Bronchial epithelial cell (primary cell): ENCODE results near the gene ANKRD13D. TPM values are rescaled to one million over a fixed set of nuclear protein-coding genes. Genes with fewer than 3 reads are reported as not detected.

Experiments
- DNase-seq: peaks from one replicate; pipeline ENCODE4 v3.0.0-alpha.2; 2010; ENCODE audit warnings: low read depth
- FAIRE-seq: peaks from 2 replicates; lab custom pipeline; 2011; peaks lifted over from hg19 to GRCh38; lab: Jason Lieb, UNC
- H3K27me3 ChIP-seq: 2 replicates; pipeline ENCODE4 v1.5.1; 2011; ENCODE audit warnings: low read length; ENCODE audit not compliant: control insufficient read depth, insufficient read depth
- H3K36me3 ChIP-seq: 2 replicates; pipeline ENCODE4 v1.5.1; 2011; ENCODE audit warnings: low read length; ENCODE audit not compliant: control insufficient read depth, insufficient read depth
- H3K4me3 ChIP-seq: 2 replicates; pipeline ENCODE4 v1.5.1; 2011; ENCODE audit warnings: mild to moderate bottlenecking, low read depth, low read length, control low read depth
- total RNA-seq: library from RNA; depleted of rRNA; stranded (reverse); fragments of >200 nt; gene quantifications from 2 replicates; pipeline ENCODE4 v1.2.1, GENCODE V29; 2014
- TF ChIP-seq, protein P1 (sequence below): IDR thresholded peaks from 2 replicates; pipeline ENCODE4 v1.5.1; 2011; ENCODE audit warnings: mild to moderate bottlenecking, moderate library complexity, low read length, control low read depth, inconsistent platforms; ENCODE audit not compliant: insufficient read depth, severe bottlenecking

Gene ANKRD13D
- total RNA-seq, 1 donor from 2014 or later = 22.4 TPM

DNA sequence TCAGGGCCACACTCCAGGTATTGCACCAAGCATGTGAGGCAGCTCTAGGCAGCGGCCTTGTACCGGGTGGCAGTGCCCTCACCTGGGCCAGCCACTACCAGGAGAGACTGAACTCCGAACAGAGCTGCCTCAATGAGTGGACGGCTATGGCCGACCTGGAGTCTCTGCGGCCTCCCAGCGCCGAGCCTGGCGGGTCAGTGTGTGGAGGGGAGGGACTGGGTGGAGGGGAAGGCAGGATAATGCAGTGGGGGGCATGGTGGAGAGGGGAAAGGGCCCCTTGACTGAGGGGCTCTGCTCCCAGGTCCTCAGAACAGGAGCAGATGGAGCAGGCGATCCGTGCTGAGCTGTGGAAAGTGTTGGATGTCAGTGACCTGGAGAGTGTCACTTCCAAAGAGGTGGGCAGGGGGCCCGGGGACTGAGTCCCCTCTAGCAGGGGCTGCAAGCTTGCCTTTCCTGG lies 18.5 kb downstream of the ANKRD13D start:
- no peaks in the 10 kb centered on the region for H3K27me3 ChIP-seq
- H3K4me3 ChIP-seq = no peak overlapping the region
- TF ChIP-seq, protein P1, sequence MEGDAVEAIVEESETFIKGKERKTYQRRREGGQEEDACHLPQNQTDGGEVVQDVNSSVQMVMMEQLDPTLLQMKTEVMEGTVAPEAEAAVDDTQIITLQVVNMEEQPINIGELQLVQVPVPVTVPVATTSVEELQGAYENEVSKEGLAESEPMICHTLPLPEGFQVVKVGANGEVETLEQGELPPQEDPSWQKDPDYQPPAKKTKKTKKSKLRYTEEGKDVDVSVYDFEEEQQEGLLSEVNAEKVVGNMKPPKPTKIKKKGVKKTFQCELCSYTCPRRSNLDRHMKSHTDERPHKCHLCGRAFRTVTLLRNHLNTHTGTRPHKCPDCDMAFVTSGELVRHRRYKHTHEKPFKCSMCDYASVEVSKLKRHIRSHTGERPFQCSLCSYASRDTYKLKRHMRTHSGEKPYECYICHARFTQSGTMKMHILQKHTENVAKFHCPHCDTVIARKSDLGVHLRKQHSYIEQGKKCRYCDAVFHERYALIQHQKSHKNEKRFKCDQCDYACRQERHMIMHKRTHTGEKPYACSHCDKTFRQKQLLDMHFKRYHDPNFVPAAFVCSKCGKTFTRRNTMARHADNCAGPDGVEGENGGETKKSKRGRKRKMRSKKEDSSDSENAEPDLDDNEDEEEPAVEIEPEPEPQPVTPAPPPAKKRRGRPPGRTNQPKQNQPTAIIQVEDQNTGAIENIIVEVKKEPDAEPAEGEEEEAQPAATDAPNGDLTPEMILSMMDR = no peak
- peaks cover 37% of the 10 kb centered on the region for H3K36me3 ChIP-seq
- no peak for DNase-seq
- no peak for FAIRE-seq

DNA sequence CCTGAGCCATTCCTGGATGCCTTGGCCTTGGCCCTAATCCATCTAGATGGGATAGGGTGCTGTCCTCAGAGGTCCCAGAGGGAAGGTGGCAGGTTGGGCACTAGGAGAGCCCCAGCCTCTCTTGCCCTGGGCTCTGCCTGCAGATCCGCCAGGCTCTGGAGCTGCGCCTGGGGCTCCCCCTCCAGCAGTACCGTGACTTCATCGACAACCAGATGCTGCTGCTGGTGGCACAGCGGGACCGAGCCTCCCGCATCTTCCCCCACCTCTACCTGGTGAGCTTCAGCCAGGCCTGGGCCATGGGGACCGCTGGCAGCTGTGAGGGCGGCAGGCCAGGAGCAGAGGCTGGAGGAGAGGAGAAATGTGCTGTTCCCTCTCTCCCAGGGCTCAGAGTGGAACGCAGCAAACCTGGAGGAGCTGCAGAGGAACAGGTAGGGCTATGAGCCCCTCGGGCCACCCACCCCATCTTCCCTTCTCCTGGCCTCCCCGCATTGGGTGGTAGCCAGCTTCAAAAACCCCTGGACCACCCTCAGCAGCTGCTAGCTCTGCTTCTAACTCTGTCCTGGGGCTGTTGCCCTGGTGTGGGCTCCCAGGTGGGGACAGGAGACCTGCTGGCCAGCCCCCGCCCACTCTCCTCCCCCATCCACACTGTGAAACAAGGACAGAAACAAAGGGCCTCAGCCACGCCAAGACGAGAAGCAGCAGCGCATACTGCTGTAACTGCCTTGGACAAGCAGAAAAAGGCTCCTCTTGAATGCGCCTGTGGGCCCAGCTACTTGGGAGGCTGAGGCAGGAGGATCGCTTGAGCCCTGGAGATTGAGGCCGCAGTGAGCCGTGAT lies 19.1 kb downstream of the ANKRD13D start:
- FAIRE-seq = no peak
- Histone ChIP-seq H3K4me3 (no peak overlapping the region), H3K27me3 (no peaks in the 10 kb centered on the region), H3K36me3 (peaks cover 37% of the 10 kb centered on the region)
- DNase-seq = no peak
- TF ChIP-seq, protein P1 = no peak

GRCh38 chr11:67309166-67309565 lies 20.1 kb downstream of the ANKRD13D start:
- no peak for DNase-seq
- H3K27me3 ChIP-seq = no peaks in the 10 kb centered on the region
- H3K36me3 ChIP-seq = peaks cover 37% of the 10 kb centered on the region
- H3K4me3 ChIP-seq = no peak overlapping the region
- TF ChIP-seq, protein P1 = no peak
- no peak for FAIRE-seq

DNA sequence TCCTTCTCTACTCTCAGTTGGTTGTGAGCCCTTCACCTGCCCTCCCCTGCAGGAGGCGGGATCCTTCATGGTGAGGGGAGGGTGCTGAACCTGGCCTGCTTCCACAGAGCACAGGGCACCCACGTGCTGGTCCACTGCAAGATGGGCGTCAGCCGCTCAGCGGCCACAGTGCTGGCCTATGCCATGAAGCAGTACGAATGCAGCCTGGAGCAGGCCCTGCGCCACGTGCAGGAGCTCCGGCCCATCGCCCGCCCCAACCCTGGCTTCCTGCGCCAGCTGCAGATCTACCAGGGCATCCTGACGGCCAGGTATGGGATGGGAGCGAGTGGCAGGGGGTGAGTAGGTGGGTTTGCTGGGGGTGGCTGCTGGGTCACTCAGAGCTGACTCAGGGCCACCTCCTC lies 20.6 kb downstream of the ANKRD13D start:
- Histone ChIP-seq H3K36me3 (peaks cover 36% of the 10 kb centered on the region), H3K4me3 (no peak overlapping the region), H3K27me3 (no peaks in the 10 kb centered on the region)
- DNase-seq = no peak
- TF ChIP-seq, protein P1 = no peak
- FAIRE-seq = no peak

GRCh38 chr11:67310246-67311050 lies 21.3 kb downstream of the ANKRD13D start:
- DNase-seq = peak; percentile 82
- TF ChIP-seq, protein P1 = no peak
- Histone ChIP-seq H3K27me3 (no peaks in the 10 kb centered on the region), H3K4me3 (no peak overlapping the region), H3K36me3 (peaks cover 34% of the 10 kb centered on the region)
- peak; percentile 7 for FAIRE-seq
